ENCODE data around the gene PRX. TPM values are rescaled to one million over a fixed set of nuclear protein-coding genes. Genes with fewer than 3 reads are reported as not detected.

The PRX gene
- total RNA-seq, 1 donor from 2014 or later = 11.7 TPM

DNA sequence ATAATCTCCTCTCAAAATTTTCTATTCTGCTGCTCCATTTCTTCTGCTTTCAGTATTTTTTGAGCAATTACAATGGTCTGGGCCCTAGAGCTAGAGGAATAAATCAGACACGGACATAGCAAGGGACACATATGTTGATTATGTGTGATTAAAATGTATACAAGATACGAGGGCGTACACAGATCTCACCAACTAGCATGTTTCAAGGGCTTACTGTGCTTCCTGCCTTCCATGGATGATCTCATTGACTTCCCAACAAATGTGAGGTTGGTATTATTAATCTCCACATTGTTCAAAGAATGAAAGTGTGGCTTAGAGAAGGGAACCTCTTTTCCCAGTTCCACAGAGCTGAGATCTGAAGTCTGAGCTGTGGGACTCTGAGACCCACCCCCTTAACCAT lies 55.5 kb downstream of the PRX start:
- H3K4me3 Mint-ChIP-seq = no peak overlapping the region
- H3K27ac Mint-ChIP-seq = no peak overlapping the region
- no peaks in the 10 kb centered on the region for H3K27me3 Mint-ChIP-seq
- peaks cover 3% of the 10 kb centered on the region for H3K36me3 Mint-ChIP-seq
- H3K9me3 Mint-ChIP-seq = no peaks in the 10 kb centered on the region
- DNase-seq (ENCODE audit: extremely low spot score, unreplicated experiment) = no peak
- H3K4me1 Mint-ChIP-seq (ENCODE audit: unreplicated experiment) = peaks cover 18% of the 10 kb centered on the region
- TF ChIP-seq, protein P1, sequence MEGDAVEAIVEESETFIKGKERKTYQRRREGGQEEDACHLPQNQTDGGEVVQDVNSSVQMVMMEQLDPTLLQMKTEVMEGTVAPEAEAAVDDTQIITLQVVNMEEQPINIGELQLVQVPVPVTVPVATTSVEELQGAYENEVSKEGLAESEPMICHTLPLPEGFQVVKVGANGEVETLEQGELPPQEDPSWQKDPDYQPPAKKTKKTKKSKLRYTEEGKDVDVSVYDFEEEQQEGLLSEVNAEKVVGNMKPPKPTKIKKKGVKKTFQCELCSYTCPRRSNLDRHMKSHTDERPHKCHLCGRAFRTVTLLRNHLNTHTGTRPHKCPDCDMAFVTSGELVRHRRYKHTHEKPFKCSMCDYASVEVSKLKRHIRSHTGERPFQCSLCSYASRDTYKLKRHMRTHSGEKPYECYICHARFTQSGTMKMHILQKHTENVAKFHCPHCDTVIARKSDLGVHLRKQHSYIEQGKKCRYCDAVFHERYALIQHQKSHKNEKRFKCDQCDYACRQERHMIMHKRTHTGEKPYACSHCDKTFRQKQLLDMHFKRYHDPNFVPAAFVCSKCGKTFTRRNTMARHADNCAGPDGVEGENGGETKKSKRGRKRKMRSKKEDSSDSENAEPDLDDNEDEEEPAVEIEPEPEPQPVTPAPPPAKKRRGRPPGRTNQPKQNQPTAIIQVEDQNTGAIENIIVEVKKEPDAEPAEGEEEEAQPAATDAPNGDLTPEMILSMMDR (conservative IDR thresholded peaks at IDR 0.05) = no peak

GRCh38 chr19:40356681-40357595 lies 56.2 kb downstream of the PRX start:
- H3K9me3 Mint-ChIP-seq = no peaks in the 10 kb centered on the region
- no peaks in the 10 kb centered on the region for H3K27me3 Mint-ChIP-seq
- TF ChIP-seq, protein P1 (conservative IDR thresholded peaks at IDR 0.05) = no peak
- no peak overlapping the region for H3K27ac Mint-ChIP-seq
- no peak overlapping the region for H3K4me3 Mint-ChIP-seq
- no peak for DNase-seq (ENCODE audit: extremely low spot score, unreplicated experiment)
- H3K36me3 Mint-ChIP-seq = peaks cover 3% of the 10 kb centered on the region
- peaks cover 18% of the 10 kb centered on the region for H3K4me1 Mint-ChIP-seq (ENCODE audit: unreplicated experiment)

GRCh38 chr19:40355975-40356680 lies 57.0 kb downstream of the PRX start:
- no peak for DNase-seq (ENCODE audit: extremely low spot score, unreplicated experiment)
- Mint-ChIP-seq H3K4me1 (ENCODE audit: unreplicated experiment) (peaks cover 14% of the 10 kb centered on the region), H3K27ac (no peak overlapping the region), H3K9me3 (no peaks in the 10 kb centered on the region), H3K4me3 (no peak overlapping the region), H3K27me3 (no peaks in the 10 kb centered on the region), H3K36me3 (peaks cover 3% of the 10 kb centered on the region)
- TF ChIP-seq, protein P1 (conservative IDR thresholded peaks at IDR 0.05) = no peak

GRCh38 chr19:40348961-40349507 lies 64.1 kb downstream of the PRX start:
- Mint-ChIP-seq H3K4me1 (ENCODE audit: unreplicated experiment) (peaks cover 24% of the 10 kb centered on the region), H3K36me3 (no peaks in the 10 kb centered on the region), H3K27me3 (no peaks in the 10 kb centered on the region), H3K4me3 (peak overlapping the region; percentile 95), H3K9me3 (no peaks in the 10 kb centered on the region), H3K27ac (peak overlapping the region; percentile 90)
- no peak for DNase-seq (ENCODE audit: extremely low spot score, unreplicated experiment)
- TF ChIP-seq, protein P1 (conservative IDR thresholded peaks at IDR 0.05) = no peak

DNA sequence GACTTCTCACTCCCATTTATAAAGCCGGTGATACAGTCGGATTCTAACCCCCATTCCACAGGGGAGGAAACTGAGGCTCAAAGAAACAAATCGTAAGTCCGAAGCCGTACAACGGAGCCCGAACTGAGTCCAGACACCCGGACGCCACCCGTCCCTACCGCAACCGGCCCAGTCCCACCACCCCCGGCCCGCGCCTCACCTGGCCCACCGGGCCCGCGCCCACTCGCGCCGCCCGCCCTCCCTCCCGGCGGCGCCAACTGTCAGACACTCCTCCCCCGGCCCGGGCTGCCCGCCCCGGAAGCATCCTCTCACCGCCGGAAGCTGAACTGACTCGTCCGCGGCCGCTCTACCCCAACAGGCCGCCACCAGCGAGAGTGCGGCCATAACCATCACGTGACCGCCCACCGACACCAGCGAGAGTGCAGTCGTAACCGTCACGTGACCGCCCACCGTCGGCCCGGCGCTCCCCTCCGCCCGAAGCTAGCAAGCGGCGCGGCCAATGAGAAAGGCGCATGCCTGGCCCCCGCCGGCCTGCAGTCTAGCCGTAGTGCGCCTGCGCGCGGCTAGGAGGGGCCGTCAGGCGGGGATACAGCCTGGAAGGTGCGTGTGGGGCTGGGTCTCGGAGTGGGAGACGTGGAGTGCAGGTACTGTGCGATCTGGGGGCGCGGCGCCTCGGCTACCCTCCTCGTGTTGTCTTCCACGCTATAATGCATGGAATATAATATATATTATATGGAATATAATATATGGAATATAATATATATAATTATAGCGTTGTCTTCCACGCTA lies 64.9 kb downstream of the PRX start, which contains the start of the genes C19orf47 and PLD3:
TSS of gene C19orf47 (minus strand) at position 273 of the 789 bp plus-strand sequence. CDS start 6,540 bp downstream, outside the sequence.
TSS of gene PLD3 (plus strand) at position 571 of the 789 bp plus-strand sequence. CDS start 17,789 bp downstream, outside the sequence.
- peaks cover 24% of the 10 kb centered on the region for H3K4me1 Mint-ChIP-seq (ENCODE audit: unreplicated experiment)
- no peaks in the 10 kb centered on the region for H3K27me3 Mint-ChIP-seq
- TF ChIP-seq, protein P1 (conservative IDR thresholded peaks at IDR 0.05) = no peak
- no peaks in the 10 kb centered on the region for H3K9me3 Mint-ChIP-seq
- H3K36me3 Mint-ChIP-seq = no peaks in the 10 kb centered on the region
- DNase-seq (ENCODE audit: extremely low spot score, unreplicated experiment) = peak; percentile 100
- peak within 1 kb of the TSS; percentile 95 for H3K4me3 Mint-ChIP-seq
- peak within 1 kb of the TSS; percentile 90 for H3K27ac Mint-ChIP-seq

Measured in type B pancreatic cell (in vitro differentiated cells).